Measurements from ENCODE around the gene LIMS2.

The LIMS2 gene

DNA sequence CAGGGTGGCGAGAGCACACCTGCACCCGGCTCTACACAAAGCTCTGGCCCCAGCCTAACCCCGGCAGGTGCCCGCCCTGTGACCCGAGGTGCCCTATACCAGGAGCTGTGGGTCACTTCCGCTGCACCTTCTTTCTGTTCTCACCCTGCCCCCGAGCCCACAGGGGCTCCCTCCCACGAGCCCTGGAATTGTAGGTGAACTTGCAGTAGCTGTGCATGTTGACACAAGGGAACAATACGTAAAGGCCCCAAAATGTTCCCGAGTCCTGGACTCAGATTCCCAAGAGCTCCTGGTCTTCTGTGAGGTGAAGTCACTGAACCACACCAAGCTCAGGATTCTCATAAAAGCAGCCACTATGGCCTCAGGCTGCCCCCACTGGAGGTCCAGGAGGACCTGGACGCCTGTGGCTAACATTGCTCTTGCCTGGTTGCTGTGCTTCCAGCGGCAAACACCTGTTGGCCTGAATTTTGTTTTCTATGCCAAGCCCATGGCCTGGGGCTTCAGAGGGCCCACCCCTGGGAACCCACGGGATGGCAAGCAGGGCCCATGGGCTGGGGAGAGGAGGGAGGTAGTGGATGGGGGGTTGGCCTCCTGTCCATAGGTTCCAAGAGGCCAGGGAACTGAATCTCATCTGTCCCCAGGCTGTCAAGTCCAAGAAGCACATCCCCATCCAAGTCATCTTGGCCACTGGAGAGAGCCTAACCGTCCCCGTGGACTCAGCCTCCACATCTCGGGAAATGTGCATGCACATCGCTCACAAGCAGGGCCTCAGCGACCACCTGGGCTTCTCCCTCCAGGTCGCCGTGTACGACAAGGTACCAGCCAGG lies 52.6 kb downstream of the LIMS2 start:
- no peak for DNase-seq (ENCODE audit: low spot score)

- DNase-seq (ENCODE audit: low spot score), result no peak
Measured at GRCh38 chr2:127621981-127622431, 53.3 kb downstream of the LIMS2 start.

- no peak for DNase-seq (ENCODE audit: low spot score)
Measured at GRCh38 chr2:127620866-127621265, 54.5 kb downstream of the LIMS2 start.

- DNase-seq (ENCODE audit: low spot score), result no peak
Measured at GRCh38 chr2:127619877-127620705, 55.2 kb downstream of the LIMS2 start.

- no peak for DNase-seq (ENCODE audit: low spot score)
Measured at GRCh38 chr2:127619203-127619590, 56.1 kb downstream of the LIMS2 start.

DNA sequence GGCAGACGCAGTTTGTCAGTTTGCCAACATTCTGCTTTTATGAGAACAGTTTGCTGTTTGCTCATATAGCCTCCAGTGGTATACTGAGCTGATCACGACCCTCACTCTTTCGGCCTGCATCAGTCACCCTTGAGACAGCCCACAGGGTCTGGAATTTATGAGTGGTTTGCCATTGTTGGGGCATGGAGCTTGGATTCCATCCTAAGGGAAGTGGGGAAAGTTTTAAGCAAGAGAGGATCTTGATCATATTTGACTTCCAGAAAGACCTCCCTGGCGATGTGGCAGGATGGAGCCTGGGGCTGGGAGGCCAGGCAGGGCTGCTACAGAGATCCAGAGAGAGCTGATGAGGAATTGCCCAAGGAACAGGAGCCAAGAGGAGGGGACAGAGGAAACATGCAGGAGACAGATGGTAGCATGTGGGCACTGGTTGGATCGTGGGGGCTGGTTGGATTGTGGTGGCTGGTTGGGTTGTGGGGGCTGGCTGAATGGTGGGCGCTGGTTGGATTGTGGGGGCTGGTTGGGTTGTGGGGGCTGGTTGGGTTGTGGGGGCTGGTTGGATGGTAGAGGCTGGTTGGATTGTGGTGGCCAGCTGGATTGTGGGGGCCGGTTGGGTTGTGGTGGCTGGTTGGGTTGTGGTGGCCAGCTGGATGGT lies 56.7 kb downstream of the LIMS2 start:
- no peak for DNase-seq (ENCODE audit: low spot score)

GRCh38 chr2:127615511-127616166 lies 59.7 kb downstream of the LIMS2 start:
- no peak for DNase-seq (ENCODE audit: low spot score)

DNA sequence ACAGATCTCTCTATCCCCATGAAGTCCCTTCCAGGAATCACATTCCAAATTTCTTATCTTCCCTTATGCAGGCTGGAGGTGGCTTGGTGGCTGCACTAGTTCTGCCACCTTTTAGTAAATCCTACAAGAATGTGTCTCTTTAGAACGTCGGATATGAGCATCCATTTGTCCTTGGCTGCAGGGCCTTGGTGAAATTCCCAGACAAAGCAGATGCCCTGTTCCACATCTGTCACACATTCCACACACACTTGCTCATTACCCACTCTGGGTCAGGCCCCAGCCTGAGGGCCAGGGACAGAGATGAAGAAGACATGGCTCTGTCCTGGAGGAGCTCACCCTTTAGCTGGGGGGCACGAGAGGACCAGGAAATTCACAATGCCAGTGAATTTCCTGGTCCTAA lies 60.6 kb downstream of the LIMS2 start:
- no peak for DNase-seq (ENCODE audit: low spot score)

- no peak for DNase-seq (ENCODE audit: low spot score)
Measured at GRCh38 chr2:127614246-127614645, 61.1 kb downstream of the LIMS2 start.

DNA sequence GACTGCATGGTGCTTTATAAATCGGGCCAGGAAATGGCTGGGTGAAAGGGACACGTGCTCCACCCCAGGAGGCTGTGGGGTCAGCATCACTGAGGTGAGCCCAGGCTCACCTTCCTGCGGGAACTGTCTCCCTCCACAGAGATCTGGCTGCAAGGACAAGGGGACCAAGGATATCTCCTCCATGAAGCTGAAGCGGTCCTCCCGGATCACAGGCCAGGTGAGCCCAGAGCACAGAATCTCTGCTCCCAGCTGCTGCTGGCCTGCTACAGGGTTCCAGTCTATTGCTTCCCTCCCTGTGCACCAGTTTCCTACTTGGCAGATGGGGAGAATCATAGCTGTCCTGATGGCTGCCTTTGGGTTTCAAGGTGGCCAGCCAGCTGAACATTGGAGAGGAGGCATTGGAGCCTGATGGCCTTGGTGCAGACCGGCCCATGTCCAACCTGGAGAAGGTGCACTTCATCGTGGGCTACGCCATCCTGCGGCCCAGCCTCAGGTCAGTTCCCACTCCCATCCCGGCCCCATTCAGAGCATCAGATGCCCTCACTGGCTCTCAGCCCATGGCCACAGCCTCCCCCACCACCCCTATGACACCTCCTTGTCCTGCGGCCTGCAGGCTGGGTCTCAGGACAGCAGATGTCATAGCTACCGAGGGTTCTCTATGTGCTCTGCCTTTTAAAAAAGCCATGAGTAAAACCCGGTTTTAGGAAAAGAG lies 63.1 kb downstream of the LIMS2 start:
- no peak for DNase-seq (ENCODE audit: low spot score)

GRCh38 chr2:127611076-127611925 lies 64.0 kb downstream of the LIMS2 start:
- DNase-seq (ENCODE audit: low spot score), result no peak

DNA sequence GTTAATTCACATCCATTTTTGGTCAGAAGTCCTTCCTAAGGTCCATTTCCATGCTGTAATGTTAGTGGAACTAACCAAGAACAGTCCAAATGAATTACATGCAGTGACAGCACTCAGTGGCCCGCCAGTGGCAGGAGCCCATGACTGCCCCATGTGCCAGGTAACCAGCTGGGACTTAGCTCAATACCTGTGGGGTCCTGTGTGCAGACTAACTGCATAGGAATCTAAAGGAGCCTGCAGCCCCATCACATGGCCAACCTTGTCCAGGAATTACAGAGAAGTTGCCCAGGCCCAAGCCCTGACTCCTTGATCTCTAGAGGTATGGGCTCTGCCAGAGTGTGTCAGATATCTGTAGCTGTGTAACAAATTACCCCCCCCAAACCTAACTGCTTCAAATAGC lies 64.8 kb downstream of the LIMS2 start:
- DNase-seq (ENCODE audit: low spot score), result no peak

- DNase-seq (ENCODE audit: low spot score), result no peak
Measured at GRCh38 chr2:127609818-127610217, 65.5 kb downstream of the LIMS2 start.

GRCh38 chr2:127609031-127609751 lies 66.1 kb downstream of the LIMS2 start:
- DNase-seq (ENCODE audit: low spot score), result no peak

DNA sequence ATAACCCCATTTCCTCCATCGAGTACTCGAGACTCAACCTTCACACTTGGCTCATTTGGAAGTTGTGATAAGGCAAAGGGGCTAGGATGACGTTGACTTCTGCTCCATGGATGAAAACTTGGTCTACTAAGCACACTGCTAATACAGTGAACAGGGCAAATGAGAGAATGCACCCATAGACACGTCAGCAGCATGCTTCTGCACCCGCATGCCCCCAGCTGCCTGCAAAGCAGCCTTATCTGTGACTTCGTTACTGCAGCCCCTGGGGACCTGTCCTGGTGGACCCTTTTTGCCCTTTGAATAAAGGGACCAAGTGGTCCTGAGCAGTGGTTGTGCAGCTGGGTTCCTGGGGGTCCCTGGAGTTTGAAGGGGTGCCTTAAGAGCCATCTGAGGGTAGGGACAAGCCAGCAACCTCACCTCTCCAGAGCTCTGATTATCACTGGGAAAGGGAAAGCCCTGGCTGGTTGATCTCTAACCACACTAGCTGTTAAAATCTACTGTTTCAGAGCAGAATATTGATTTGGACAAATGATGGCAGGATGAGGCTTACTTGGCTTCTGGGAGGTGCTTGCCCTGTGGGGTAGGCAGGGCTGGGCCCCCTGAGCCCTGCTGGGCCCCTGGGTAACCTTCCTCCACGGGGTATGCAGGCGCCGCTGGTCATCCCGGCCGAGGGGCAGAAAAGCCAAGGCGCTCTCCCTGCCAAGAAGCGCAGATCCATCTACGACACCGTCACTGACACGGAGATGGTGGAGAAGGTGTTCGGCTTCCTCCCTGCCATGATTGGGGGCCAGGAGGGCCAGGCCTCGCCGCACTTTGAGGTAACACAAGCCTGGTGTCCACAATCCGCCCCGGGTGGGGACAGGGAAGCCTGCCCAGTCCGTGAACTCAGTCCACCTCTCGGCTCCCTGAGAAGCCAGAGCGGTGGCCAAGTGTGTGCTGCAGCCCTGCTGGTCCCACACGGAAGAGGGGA lies 67.0 kb downstream of the LIMS2 start:
- no peak for DNase-seq (ENCODE audit: low spot score)

- DNase-seq (ENCODE audit: low spot score), result no peak
Measured at GRCh38 chr2:127607399-127607908, 67.9 kb downstream of the LIMS2 start.

DNA sequence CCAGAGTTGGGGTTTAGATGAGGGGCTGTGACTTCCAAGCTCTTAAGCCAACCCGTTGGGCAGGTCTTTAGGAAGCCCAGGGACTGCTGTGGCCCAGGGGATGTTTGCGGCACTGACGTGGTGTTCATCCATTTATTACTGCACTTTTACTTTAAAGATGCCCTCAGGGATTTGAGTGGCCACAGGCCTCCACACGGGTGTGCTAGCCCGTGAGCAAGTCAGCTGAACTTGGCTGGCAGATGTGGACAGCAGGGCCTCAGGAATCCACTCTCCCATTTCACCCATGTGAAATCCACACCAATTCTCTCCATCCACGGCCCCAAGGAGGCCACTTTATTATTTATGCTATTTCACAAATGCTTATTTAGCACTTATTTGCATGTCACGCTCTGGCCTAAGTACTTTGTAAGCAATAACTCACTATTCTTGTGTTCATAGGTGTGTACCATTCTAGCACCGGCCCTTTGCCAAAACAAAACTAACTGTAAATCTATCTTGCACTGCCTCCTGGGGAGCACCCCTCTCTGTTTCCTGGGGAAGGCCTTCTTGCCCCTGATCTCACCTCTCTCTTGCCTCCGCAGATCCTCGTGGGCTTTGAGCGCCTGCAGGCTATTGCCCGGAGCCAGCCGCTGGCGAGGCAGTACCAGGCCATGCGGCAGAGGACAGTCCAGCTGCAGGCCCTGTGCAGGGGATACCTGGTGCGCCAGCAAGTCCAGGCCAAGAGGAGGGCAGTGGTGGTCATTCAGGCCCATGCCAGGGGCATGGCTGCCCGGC lies 68.5 kb downstream of the LIMS2 start:
- DNase-seq (ENCODE audit: low spot score), result no peak
